K562 (cell line): ENCODE measurements around the gene NKX2-2. TPM values are rescaled to one million over a fixed set of nuclear protein-coding genes. Genes with fewer than 3 reads are reported as not detected.

Source experiments
- FOXP1 ChIP-seq: sonication (generic); formaldehyde crosslinking; IDR thresholded peaks from 2 replicates; pipeline ENCODE4 v1.8.0; 2022; ENCODE audit warnings: mild to moderate bottlenecking, missing genetic modification reagents
- KDM4B ChIP-seq, 2 experiments: fragments of 450-650 bp in 1 of 2; sonication (generic) in 1 of 2; IDR thresholded peaks; 2 replicates each; pipeline ENCODE4 v1.6.1; 2016 to 2017; ENCODE audit warnings: borderline replicate concordance in 2 of 2, antibody characterized with exemption in 1 of 2, low read depth in 1 of 2, mild to moderate bottlenecking in 1 of 2
- NFIC ChIP-seq: fragments of 450-650 bp; IDR thresholded peaks from 2 replicates; pipeline ENCODE4 v1.6.1; 2017; ENCODE audit warnings: mild to moderate bottlenecking, inconsistent platforms
- polyA plus RNA-seq, 8 experiments: library from polyadenylated mRNA; depleted of rRNA in 4 of 8; stranded (reverse) in 5 of 8; unstranded in 3 of 8; fragments of >200 nt; fragmentation: Nextera tagmentation in 2 of 8; fragmentation: Illumina TruSeq in 1 of 8; extraction: Ambion mirVana in 2 of 8; extraction: Trizol in 1 of 8; gene quantifications; 2 replicates each; pipeline versions ENCODE4 v1.2.1 to v1.2.3, GENCODE V29; 2011 to 2014; ENCODE audit warnings: inconsistent platforms in 1 of 8, missing spikeins in 1 of 8
- total RNA-seq, 7 experiments: library from RNA; depleted of rRNA in 6 of 7; stranded (reverse); fragments of >200 nt in 6 of 7; fragmentation: Illumina TruSeq in 2 of 7; extraction: Trizol in 2 of 7; gene quantifications; 2 replicates each; pipeline versions ENCODE4 v1.2.1 to v1.2.3, GENCODE V29; 2011 to 2021; ENCODE audit warnings: low replicate concordance in 1 of 7
- TF ChIP-seq, protein P1 (sequence below): fragments of 250-450 bp; sonication (Bioruptor Pico); IDR thresholded peaks from 2 replicates; pipeline ENCODE4 v1.4.0; 2020

NKX2-2 gene
- total and polyA plus RNA-seq, 9 of the 15 experiments (the other 6 are each of a cell fraction or from before 2014, with no cell fraction given) = 0.04 TPM; not detected in 8

DNA sequence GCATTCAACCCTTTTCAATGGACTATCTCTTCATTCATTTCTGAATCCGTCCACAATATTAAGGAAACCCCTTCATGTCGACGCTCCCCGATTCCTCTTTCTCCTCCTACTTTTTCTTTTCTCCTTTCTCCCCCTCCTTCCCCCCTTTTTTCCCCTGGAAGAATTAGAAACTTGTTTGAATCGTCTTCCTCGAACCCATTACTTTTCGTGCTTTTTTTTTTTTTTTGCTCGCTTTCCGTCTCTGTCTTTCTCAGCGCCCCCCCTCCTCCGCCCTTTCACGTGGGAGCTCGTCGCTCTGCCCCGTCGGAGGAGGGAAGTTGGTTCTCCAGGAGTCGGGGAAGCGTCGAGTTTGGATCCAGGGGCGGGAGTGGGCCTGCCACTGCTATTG lies 2.3 kb upstream of the NKX2-2 start (continued):
- TF ChIP-seq, protein P1, sequence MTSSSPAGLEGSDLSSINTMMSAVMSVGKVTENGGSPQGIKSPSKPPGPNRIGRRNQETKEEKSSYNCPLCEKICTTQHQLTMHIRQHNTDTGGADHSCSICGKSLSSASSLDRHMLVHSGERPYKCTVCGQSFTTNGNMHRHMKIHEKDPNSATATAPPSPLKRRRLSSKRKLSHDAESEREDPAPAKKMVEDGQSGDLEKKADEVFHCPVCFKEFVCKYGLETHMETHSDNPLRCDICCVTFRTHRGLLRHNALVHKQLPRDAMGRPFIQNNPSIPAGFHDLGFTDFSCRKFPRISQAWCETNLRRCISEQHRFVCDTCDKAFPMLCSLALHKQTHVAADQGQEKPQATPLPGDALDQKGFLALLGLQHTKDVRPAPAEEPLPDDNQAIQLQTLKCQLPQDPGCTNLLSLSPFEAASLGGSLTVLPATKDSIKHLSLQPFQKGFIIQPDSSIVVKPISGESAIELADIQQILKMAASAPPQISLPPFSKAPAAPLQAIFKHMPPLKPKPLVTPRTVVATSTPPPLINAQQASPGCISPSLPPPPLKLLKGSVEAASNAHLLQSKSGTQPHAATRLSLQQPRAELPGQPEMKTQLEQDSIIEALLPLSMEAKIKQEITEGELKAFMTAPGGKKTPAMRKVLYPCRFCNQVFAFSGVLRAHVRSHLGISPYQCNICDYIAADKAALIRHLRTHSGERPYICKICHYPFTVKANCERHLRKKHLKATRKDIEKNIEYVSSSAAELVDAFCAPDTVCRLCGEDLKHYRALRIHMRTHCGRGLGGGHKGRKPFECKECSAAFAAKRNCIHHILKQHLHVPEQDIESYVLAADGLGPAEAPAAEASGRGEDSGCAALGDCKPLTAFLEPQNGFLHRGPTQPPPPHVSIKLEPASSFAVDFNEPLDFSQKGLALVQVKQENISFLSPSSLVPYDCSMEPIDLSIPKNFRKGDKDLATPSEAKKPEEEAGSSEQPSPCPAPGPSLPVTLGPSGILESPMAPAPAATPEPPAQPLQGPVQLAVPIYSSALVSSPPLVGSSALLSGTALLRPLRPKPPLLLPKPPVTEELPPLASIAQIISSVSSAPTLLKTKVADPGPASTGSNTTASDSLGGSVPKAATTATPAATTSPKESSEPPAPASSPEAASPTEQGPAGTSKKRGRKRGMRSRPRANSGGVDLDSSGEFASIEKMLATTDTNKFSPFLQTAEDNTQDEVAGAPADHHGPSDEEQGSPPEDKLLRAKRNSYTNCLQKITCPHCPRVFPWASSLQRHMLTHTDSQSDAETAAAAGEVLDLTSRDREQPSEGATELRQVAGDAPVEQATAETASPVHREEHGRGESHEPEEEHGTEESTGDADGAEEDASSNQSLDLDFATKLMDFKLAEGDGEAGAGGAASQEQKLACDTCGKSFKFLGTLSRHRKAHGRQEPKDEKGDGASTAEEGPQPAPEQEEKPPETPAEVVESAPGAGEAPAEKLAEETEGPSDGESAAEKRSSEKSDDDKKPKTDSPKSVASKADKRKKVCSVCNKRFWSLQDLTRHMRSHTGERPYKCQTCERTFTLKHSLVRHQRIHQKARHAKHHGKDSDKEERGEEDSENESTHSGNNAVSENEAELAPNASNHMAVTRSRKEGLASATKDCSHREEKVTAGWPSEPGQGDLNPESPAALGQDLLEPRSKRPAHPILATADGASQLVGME (CRISPR knock-in tag) = no peak
- TF ChIP-seq FOXP1 (CRISPR knock-in tag) (no peak), NFIC (no peak), KDM4B (IDR thresholded peaks at IDR 0.05; ENCODE audit: borderline replicate concordance in 2 of 2, low read depth in 1 of 2) (no peak)
- TF ChIP-seq, all 486 proteins: peak for 0
